ENCODE data around the gene PCDH1. TPM values are rescaled to one million over a fixed set of nuclear protein-coding genes. Genes with fewer than 3 reads are reported as not detected.

PCDH1 gene
- total and polyA plus RNA-seq, 2 donors (not counting 3 experiments of a cell fraction or from before 2014, with no cell fraction given), result 113 to 136 TPM

- dilution Hi-C loops (cut with MboI; ENCODE audit: extremely low pct_ligation_motif_present, low sequenced_read_pairs), result no loop called here
- H4K20me1 ChIP-seq (replicated peaks; ENCODE audit: control insufficient read depth, extremely low read depth, insufficient read depth, low read length), result no peaks in the 10 kb centered on the region
- no peaks in the 10 kb centered on the region for H3K27me3 ChIP-seq (ENCODE audit: control insufficient read depth in 2 of 2, insufficient read depth in 2 of 2, low read length in 2 of 2)
- FAIRE-seq (no peak), DNase-seq (ENCODE audit: low read depth, low spot score) (no peak)
- ChIA-PET POLR2A (no interaction called here), CTCF (no interaction called here)
- H3K36me3 ChIP-seq (ENCODE audit: control insufficient read depth in 2 of 2, extremely low read depth in 1 of 2, insufficient read depth in 2 of 2, low read length in 2 of 2), result peaks cover 7 to 20% of the 10 kb centered on the region in 2 experiments
- H3K4me3 ChIP-seq (replicated peaks in 1 of 3; ENCODE audit: insufficient read depth in 1 of 3, low read depth in 1 of 3, low read length in 3 of 3), result no peak overlapping the region
- no peaks in the 10 kb centered on the region for H3K9me1 ChIP-seq (replicated peaks; ENCODE audit: control insufficient read depth, extremely low read depth, insufficient read depth, low read length)
- H3K9me3 ChIP-seq (replicated peaks; ENCODE audit: control insufficient read depth, insufficient read depth, low read length), result no peaks in the 10 kb centered on the region
- peaks cover 88% of the 10 kb centered on the region for H3K79me2 ChIP-seq (ENCODE audit: control insufficient read depth, insufficient read depth, low read length)
- no TSS peak for BruUV-seq (replicated peaks)
- H3K27ac ChIP-seq (ENCODE audit: insufficient read depth, low read depth, low read length), result no peak overlapping the region
- H3K4me1 ChIP-seq (ENCODE audit: control insufficient read depth, extremely low read depth, insufficient read depth, low read length), result peaks cover 38% of the 10 kb centered on the region
- H3K9ac ChIP-seq (replicated peaks; ENCODE audit: extremely low read depth, insufficient read depth, low read length), result no peak overlapping the region
- H3K4me2 ChIP-seq (ENCODE audit: insufficient read depth, low read length), result no peak overlapping the region
- intact Hi-C loops (cut with micrococcal nuclease), result no loop called here
- TF ChIP-seq JUN (IDR thresholded peaks at IDR 0.05; ENCODE audit: borderline replicate concordance, insufficient read depth, insufficient read length, low read depth), result no peak
- TF ChIP-seq CTCF (IDR thresholded peaks at IDR 0.05; ENCODE audit: extremely low read depth in 1 of 2, insufficient read depth in 1 of 2, low read depth in 1 of 2, low read length in 2 of 2), result no peak
- TF ChIP-seq GATA2 (IDR thresholded peaks at IDR 0.05; ENCODE audit: insufficient read depth, insufficient read length, low read depth, low read length), result no peak
- no peak for TF ChIP-seq EZH2 (IDR thresholded peaks at IDR 0.05; ENCODE audit: borderline replicate concordance, low read depth, low read length, severe bottlenecking)
- no peak for TF ChIP-seq POLR2A (IDR thresholded peaks at IDR 0.05; ENCODE audit: low read depth, low read length)
- no peak for TF ChIP-seq MYC (IDR thresholded peaks at IDR 0.05; ENCODE audit: low read depth, low read length)
- H2AFZ ChIP-seq (ENCODE audit: low read depth, low read length), result no peak overlapping the region
Observed at GRCh38 chr5:141871870-141872269, 6.3 kb downstream of the PCDH1 start.

- peaks cover 81% of the 10 kb centered on the region for H3K79me2 ChIP-seq (ENCODE audit: control insufficient read depth, insufficient read depth, low read length)
- no peaks in the 10 kb centered on the region for H3K27me3 ChIP-seq (ENCODE audit: control insufficient read depth in 2 of 2, insufficient read depth in 2 of 2, low read length in 2 of 2)
- H3K9me1 ChIP-seq (replicated peaks; ENCODE audit: control insufficient read depth, extremely low read depth, insufficient read depth, low read length), result no peaks in the 10 kb centered on the region
- no peak overlapping the region for H3K9ac ChIP-seq (replicated peaks; ENCODE audit: extremely low read depth, insufficient read depth, low read length)
- H3K9me3 ChIP-seq (replicated peaks; ENCODE audit: control insufficient read depth, insufficient read depth, low read length), result no peaks in the 10 kb centered on the region
- no peak overlapping the region for H2AFZ ChIP-seq (ENCODE audit: low read depth, low read length)
- intact Hi-C loops (cut with micrococcal nuclease) (no loop called here), dilution Hi-C loops (cut with MboI; ENCODE audit: extremely low pct_ligation_motif_present, low sequenced_read_pairs) (no loop called here)
- H3K27ac ChIP-seq (ENCODE audit: insufficient read depth, low read depth, low read length), result peak overlapping the region; percentile 2
- TF ChIP-seq FOS (IDR thresholded peaks at IDR 0.05; ENCODE audit: borderline replicate concordance, insufficient read depth, low read length) (peak; percentile 84), POLR2AphosphoS5 (IDR thresholded peaks at IDR 0.05; ENCODE audit: insufficient read depth, low read depth, low read length) (peak; percentile 66), GATA2 (IDR thresholded peaks at IDR 0.05; ENCODE audit: insufficient read depth, insufficient read length, low read depth, low read length) (no peak), CTCF (IDR thresholded peaks at IDR 0.05; ENCODE audit: extremely low read depth in 1 of 2, insufficient read depth in 1 of 2, low read depth in 1 of 2, low read length in 2 of 2) (no peak)
- H3K4me3 ChIP-seq (replicated peaks in 1 of 3; ENCODE audit: insufficient read depth in 1 of 3, low read depth in 1 of 3, low read length in 3 of 3), result no peak overlapping the region
- POLR2A ChIA-PET, result no interaction called here
- H4K20me1 ChIP-seq (replicated peaks; ENCODE audit: control insufficient read depth, extremely low read depth, insufficient read depth, low read length), result no peaks in the 10 kb centered on the region
- BruUV-seq (replicated peaks), result no TSS peak
- peaks cover 38% of the 10 kb centered on the region for H3K4me1 ChIP-seq (ENCODE audit: control insufficient read depth, extremely low read depth, insufficient read depth, low read length)
- CTCF ChIA-PET, result interaction anchor here (0.7 to 0.9 kb wide), 2 partner anchors 8 to 113 kb away, joined by 3 to 5 read pairs; no protein-coding TSS in a partner anchor
- H3K4me2 ChIP-seq (ENCODE audit: insufficient read depth, low read length), result peak overlapping the region; percentile 7
- peak; percentile 89 for FAIRE-seq
- peaks cover 14 to 28% of the 10 kb centered on the region in 2 experiments for H3K36me3 ChIP-seq (ENCODE audit: control insufficient read depth in 2 of 2, extremely low read depth in 1 of 2, insufficient read depth in 2 of 2, low read length in 2 of 2)
- peak; percentile 59 for DNase-seq (ENCODE audit: low read depth, low spot score)
Observed at GRCh38 chr5:141870871-141871270, 7.3 kb downstream of the PCDH1 start.
